ENCODE measurements around the gene MEIOC. TPM values are rescaled to one million over a fixed set of nuclear protein-coding genes. Genes with fewer than 3 reads are reported as not detected.

Gene MEIOC
- total RNA-seq, 1 experiment from 2014 or later: 3.0 TPM

GRCh38 chr17:44663095-44663494 is 6.8 kb downstream of the MEIOC start:
- Mint-ChIP-seq H3K27me3 (ENCODE audit: low read depth) (peaks cover 2% of the 10 kb centered on the region), H3K36me3 (ENCODE audit: insufficient read depth in 1 of 3, low read depth in 3 of 3) (no peaks in the 10 kb centered on the region; a peak in 1 of 7 replicates)
- no peak overlapping the region for H4K8ac ChIP-seq (replicated peaks; ENCODE audit: insufficient read length, low read depth, low read length)

More at GRCh38 chr17:44663095-44663494, 6.8 kb downstream of the MEIOC start:
- Histone ChIP-seq H3K56ac (ENCODE audit: insufficient read length, low read depth, low read length) (no peak overlapping the region), H4K20me1 (ENCODE audit: control insufficient read depth, insufficient read depth, insufficient read length) (no peaks in the 10 kb centered on the region), H4K91ac (ENCODE audit: insufficient read length, low read depth, low read length) (no peak overlapping the region), H3K23ac (ENCODE audit: insufficient read length, low read depth, low read length) (no peak overlapping the region), H3K23me2 (ENCODE audit: insufficient read length, low read depth, low read length, poor library complexity, severe bottlenecking) (no peaks in the 10 kb centered on the region), H3K4me2 (ENCODE audit: insufficient read depth, insufficient read length, low read length) (no peak overlapping the region), H3K9ac (ENCODE audit: extremely low read depth, insufficient read length, low read length) (no peak overlapping the region), H3K18ac (ENCODE audit: insufficient read length, low read depth, low read length) (no peak overlapping the region), H3T11ph (ENCODE audit: low read length) (no peak overlapping the region), H3K79me1 (ENCODE audit: insufficient read depth, low read depth, low read length, poor library complexity, severe bottlenecking) (no peaks in the 10 kb centered on the region), H2BK12ac (ENCODE audit: insufficient read length, low read depth, low read length) (no peak overlapping the region), H3K9me3 (ENCODE audit: control insufficient read depth, low read depth, low read length) (no peaks in the 10 kb centered on the region), H3K27ac (ENCODE audit: insufficient read length, low read depth, low read length) (no peak overlapping the region), H2AFZ (ENCODE audit: low read length) (no peak overlapping the region), H2BK120ac (ENCODE audit: low read depth, low read length, poor library complexity, severe bottlenecking) (no peak overlapping the region), H3K14ac (ENCODE audit: insufficient read depth, low read length) (no peak overlapping the region), H4K5ac (ENCODE audit: insufficient read length, low read depth, low read length) (no peak overlapping the region), H3K4me1 (ENCODE audit: insufficient read depth, low read length) (no peaks in the 10 kb centered on the region), H2AK5ac (ENCODE audit: insufficient read length, low read length) (no peak overlapping the region), H3K27me3 (ENCODE audit: insufficient read depth, low read length) (no peaks in the 10 kb centered on the region), H2BK5ac (ENCODE audit: insufficient read length, low read length) (no peak overlapping the region), H2BK20ac (ENCODE audit: low read depth, low read length, poor library complexity, severe bottlenecking) (no peak overlapping the region), H3K79me2 (ENCODE audit: insufficient read depth, low read length) (no peaks in the 10 kb centered on the region), H2BK15ac (ENCODE audit: low read depth, low read length) (no peak overlapping the region), H3K4ac (ENCODE audit: low read depth, low read length) (no peak overlapping the region)
- Mint-ChIP-seq H3K4me1 (no peaks in the 10 kb centered on the region), H3K27ac (no peak overlapping the region), H3K4me3 (no peak overlapping the region), H3K9me3 (no peaks in the 10 kb centered on the region)
- WGBS (ENCODE audit: extremely low coverage, insufficient read length, low lambda C conversion rate): no CpG with 5 or more reads among the region's 1 CpG
- no peak for TF ChIP-seq CTCF (conservative IDR thresholded peaks at IDR 0.05)
- no peak for DNase-seq

Measured in H9 (cell line).